Keratinocyte (primary cell): Measurements from ENCODE around the gene CHPT1. TPM values are rescaled to one million over a fixed set of nuclear protein-coding genes. Genes with fewer than 3 reads are reported as not detected.

Source experiments
- DNase-seq: peaks from one replicate; pipeline ENCODE4 v3.0.0-alpha.2; 2011; ENCODE audit warnings: low read depth, missing footprints, low spot score
- FAIRE-seq: peaks from 2 replicates; lab custom pipeline; 2011; peaks lifted over from hg19 to GRCh38; lab: Jason Lieb, UNC
- H2AFZ ChIP-seq: 2 replicates; pipeline ENCODE4 v1.6.0; 2012; ENCODE audit warnings: low read length, control low read depth, inconsistent platforms; ENCODE audit not compliant: control insufficient read depth
- H3K27ac ChIP-seq: 2 replicates; pipeline ENCODE4 v1.5.1; 2011; ENCODE audit warnings: low read length; ENCODE audit not compliant: control insufficient read depth, insufficient read depth
- H3K27me3 ChIP-seq: 3 replicates; pipeline ENCODE4 v1.6.0; 2011; ENCODE audit warnings: low read length; ENCODE audit not compliant: control insufficient read depth, insufficient read depth; ENCODE audit errors: extremely low read depth
- H3K36me3 ChIP-seq, 2 experiments: 2 replicates in 1 of 2; 3 replicates in 1 of 2; pipeline ENCODE4 v1.5.1; 2011; ENCODE audit warnings: low read length in 2 of 2, mild to moderate bottlenecking in 1 of 2; ENCODE audit not compliant: control insufficient read depth in 2 of 2, insufficient read depth in 2 of 2; ENCODE audit errors: extremely low read depth in 1 of 2
- H3K4me1 ChIP-seq: 3 replicates; pipeline ENCODE4 v1.5.1; 2011; ENCODE audit warnings: low read length; ENCODE audit not compliant: control insufficient read depth, insufficient read depth; ENCODE audit errors: extremely low read depth
- H3K4me2 ChIP-seq: 3 replicates; pipeline ENCODE4 v1.6.0; 2011; ENCODE audit warnings: low read depth, low read length; ENCODE audit not compliant: control insufficient read depth, insufficient read depth; ENCODE audit errors: extremely low read depth
- H3K4me3 ChIP-seq, 3 experiments: fragments of 200-600 bp in 1 of 3; sonication (generic) in 1 of 3; 2 replicates in 2 of 3; 3 replicates in 1 of 3; pipeline ENCODE4 v1.5.1; 2011 to 2016; ENCODE audit warnings: low read length in 3 of 3, mild to moderate bottlenecking in 3 of 3, control low read depth in 2 of 3, inconsistent platforms in 1 of 3, low read depth in 1 of 3, mixed read lengths in 1 of 3, mixed run types in 1 of 3, moderate library complexity in 1 of 3; ENCODE audit not compliant: control insufficient read depth in 2 of 3, insufficient read depth in 2 of 3; ENCODE audit errors: extremely low read depth in 1 of 3
- H3K79me2 ChIP-seq: 2 replicates; pipeline ENCODE4 v1.6.0; 2012; ENCODE audit warnings: low read length; ENCODE audit not compliant: control insufficient read depth, insufficient read depth
- H3K9ac ChIP-seq: 3 replicates; pipeline ENCODE4 v1.6.0; 2011; ENCODE audit warnings: low read length; ENCODE audit not compliant: control insufficient read depth, insufficient read depth; ENCODE audit errors: extremely low read depth
- H3K9me1 ChIP-seq: 3 replicates; pipeline ENCODE4 v1.6.0; 2011; ENCODE audit warnings: low read length; ENCODE audit not compliant: control insufficient read depth, insufficient read depth; ENCODE audit errors: extremely low read depth
- H3K9me3 ChIP-seq: 2 replicates; pipeline ENCODE4 v1.5.1; 2012; ENCODE audit warnings: low read depth, low read length; ENCODE audit not compliant: control insufficient read depth
- H4K20me1 ChIP-seq: 3 replicates; pipeline ENCODE4 v1.6.0; 2011; ENCODE audit warnings: low read length; ENCODE audit not compliant: control insufficient read depth, insufficient read depth; ENCODE audit errors: extremely low read depth
- CTCF ChIP-seq, 3 experiments: IDR thresholded peaks in 1 of 3; conservative IDR thresholded peaks in 1 of 3; optimal IDR thresholded peaks in 1 of 3; 2 replicates in 2 of 3; 3 replicates in 1 of 3; pipeline versions ENCODE3 to v1.5.1; 2011; ENCODE audit warnings: low read length in 3 of 3, mild to moderate bottlenecking in 3 of 3, moderate library complexity in 2 of 3, control low read depth in 1 of 3, inconsistent platforms in 1 of 3; ENCODE audit not compliant: insufficient read depth in 2 of 3; ENCODE audit errors: extremely low read depth in 1 of 3
- EZH2 ChIP-seq: IDR thresholded peaks from one replicate; pipeline ENCODE4 v1.6.1; 2012; ENCODE audit warnings: inconsistent platforms, mild to moderate bottlenecking, low read length, moderate library complexity
- dilution Hi-C: fragments of 300-500 bp; cut with MboI; formaldehyde crosslinking; loops from one replicate; pipeline ENCODE4 v1.7.0; 2020; ENCODE audit warnings: low sequenced_read_pairs; ENCODE audit not compliant: extremely low pct_ligation_motif_present
- polyA plus RNA-seq, 5 experiments: library from polyadenylated mRNA; depleted of rRNA in 3 of 5; stranded (reverse) in 3 of 5; stranded (forward) in 1 of 5; unstranded in 1 of 5; fragments of >200 nt; gene quantifications; 1 replicate in 1 of 5; 2 replicates in 3 of 5; 3 replicates in 1 of 5; pipeline versions ENCODE4 v1.2.1 to v1.2.3, GENCODE V29; 2011 to 2012; ENCODE audit warnings: missing spikeins in 2 of 5, low read depth in 1 of 5, low replicate concordance in 1 of 5

CHPT1 gene
- polyA plus RNA-seq, 1 donor (not counting 4 experiments of a cell fraction or from before 2014, with no cell fraction given) = 12.7 TPM

- H3K79me2 ChIP-seq = no peaks in the 10 kb centered on the region
- H3K27me3 ChIP-seq = no peaks in the 10 kb centered on the region
- FAIRE-seq (peak; percentile 26), DNase-seq (no peak)
- H3K27ac ChIP-seq = no peak overlapping the region
- peaks cover 4% of the 10 kb centered on the region for H3K4me1 ChIP-seq
- H3K9ac ChIP-seq = no peak overlapping the region
- no peaks in the 10 kb centered on the region for H3K9me3 ChIP-seq
- H3K9me1 ChIP-seq = no peaks in the 10 kb centered on the region
- H2AFZ ChIP-seq = no peak overlapping the region
- dilution Hi-C loops = no loop called here
- TF ChIP-seq CTCF (optimal IDR thresholded peaks at IDR 0.05 in 1 of 3, IDR thresholded peaks at IDR 0.05 in 1 of 3, conservative IDR thresholded peaks at IDR 0.05 in 1 of 3; ENCODE audit: extremely low read depth in 1 of 3, insufficient read depth in 2 of 3, low read length in 3 of 3) = no peak
- TF ChIP-seq EZH2 = no peak
- no peak overlapping the region for H3K4me3 ChIP-seq
- no peak overlapping the region for H3K4me2 ChIP-seq
- peaks cover 3% of the 10 kb centered on the region in 2 experiments for H3K36me3 ChIP-seq
- no peaks in the 10 kb centered on the region for H4K20me1 ChIP-seq
These were observed 65.9 kb downstream of the CHPT1 start for GRCh38 chr12:101763246-101763931.

GRCh38 chr12:101764051-101764792 lies 66.8 kb downstream of the CHPT1 start:
- Histone ChIP-seq H3K9me3 (no peaks in the 10 kb centered on the region), H3K9ac (no peak overlapping the region), H3K36me3 (peaks cover 3 to 5% of the 10 kb centered on the region in 2 experiments), H3K4me3 (no peak overlapping the region), H3K27ac (no peak overlapping the region), H3K27me3 (no peaks in the 10 kb centered on the region), H3K4me1 (peaks cover 4% of the 10 kb centered on the region), H3K79me2 (no peaks in the 10 kb centered on the region), H4K20me1 (no peaks in the 10 kb centered on the region), H3K9me1 (no peaks in the 10 kb centered on the region), H2AFZ (no peak overlapping the region), H3K4me2 (no peak overlapping the region)
- TF ChIP-seq CTCF (optimal IDR thresholded peaks at IDR 0.05 in 1 of 3, IDR thresholded peaks at IDR 0.05 in 1 of 3, conservative IDR thresholded peaks at IDR 0.05 in 1 of 3; ENCODE audit: extremely low read depth in 1 of 3, insufficient read depth in 2 of 3, low read length in 3 of 3) = no peak
- TF ChIP-seq EZH2 = no peak
- dilution Hi-C loops = no loop called here
- no peak for DNase-seq
- FAIRE-seq = no peak
